GM18526 (cell line): ENCODE results near the gene CA5A.

Source experiments
- POLR2A ChIP-seq: IDR thresholded peaks from 3 replicates; pipeline ENCODE4 v1.6.1; 2011; ENCODE audit not compliant: insufficient read length; ENCODE audit errors: extremely low read depth

CA5A gene

DNA sequence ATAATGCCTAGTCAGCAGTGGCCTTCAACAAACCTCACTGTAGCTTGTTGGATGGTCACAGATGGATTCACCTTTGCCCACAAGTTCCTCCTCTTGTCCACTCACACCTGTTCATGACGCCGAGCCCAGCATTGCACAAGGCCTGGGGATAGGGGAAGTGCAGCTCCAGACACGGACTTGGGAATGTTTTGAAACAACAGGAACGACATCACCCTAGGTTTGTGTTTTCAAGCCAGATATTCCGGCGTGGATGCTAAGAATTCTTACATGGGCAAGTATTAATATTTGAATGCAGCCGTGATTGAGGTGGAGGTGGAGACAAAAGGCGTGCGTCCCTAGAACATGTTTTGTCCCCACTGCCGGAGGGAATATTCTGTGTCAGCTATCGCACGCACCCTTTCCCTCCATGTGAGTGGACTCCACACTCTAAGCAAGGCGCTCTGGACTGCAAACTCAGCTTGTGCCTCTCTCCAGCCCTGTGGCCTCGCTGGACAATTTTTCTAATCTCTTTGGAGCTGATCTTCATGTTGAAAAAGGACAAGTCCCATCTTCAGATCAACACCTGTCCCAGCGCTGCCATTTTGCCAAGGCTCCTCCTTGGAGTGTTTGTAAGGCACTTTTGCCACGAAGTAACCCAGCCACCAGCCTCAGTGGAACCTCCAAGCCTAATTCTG is 12.9 kb upstream of the CA5A start:
- no peak for TF ChIP-seq POLR2A

DNA sequence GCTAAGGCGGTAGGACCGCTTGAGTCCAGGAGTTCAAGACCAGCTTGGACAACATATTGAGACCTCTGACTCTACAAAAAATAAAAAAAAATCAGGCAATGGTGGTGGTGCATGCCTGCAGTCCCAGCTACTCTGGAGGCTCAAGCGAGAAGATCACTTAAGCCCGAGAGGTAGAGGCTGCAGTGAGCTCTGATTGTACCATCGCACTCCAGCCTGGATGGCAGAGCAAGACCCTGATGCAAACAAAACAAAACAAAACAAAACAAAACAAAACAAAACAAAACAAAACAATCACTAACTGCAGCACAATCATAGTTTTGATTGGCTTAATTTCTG is 12.4 kb upstream of the CA5A start:
- TF ChIP-seq POLR2A, result no peak

DNA sequence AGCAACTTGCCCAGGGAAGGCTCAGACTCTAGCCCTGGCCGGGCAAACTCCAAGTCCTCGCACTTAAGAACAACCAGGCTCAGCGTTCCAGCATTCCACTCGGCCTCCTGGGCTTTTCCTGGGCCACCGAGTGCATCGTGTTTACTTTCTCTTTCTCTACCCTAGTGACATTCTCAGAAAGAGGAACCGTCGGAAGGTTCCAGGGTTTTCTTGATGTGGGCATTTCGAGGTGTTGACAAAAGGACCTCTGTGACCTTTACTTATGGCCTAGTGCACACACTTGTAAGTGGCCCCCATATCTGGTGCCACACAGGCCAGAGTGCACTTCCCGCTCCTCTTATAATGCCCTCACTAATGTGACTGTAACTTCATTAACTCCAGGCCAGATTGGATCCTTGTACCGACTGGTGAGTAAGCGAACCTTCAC is 11.8 kb upstream of the CA5A start:
- TF ChIP-seq POLR2A, result no peak

DNA sequence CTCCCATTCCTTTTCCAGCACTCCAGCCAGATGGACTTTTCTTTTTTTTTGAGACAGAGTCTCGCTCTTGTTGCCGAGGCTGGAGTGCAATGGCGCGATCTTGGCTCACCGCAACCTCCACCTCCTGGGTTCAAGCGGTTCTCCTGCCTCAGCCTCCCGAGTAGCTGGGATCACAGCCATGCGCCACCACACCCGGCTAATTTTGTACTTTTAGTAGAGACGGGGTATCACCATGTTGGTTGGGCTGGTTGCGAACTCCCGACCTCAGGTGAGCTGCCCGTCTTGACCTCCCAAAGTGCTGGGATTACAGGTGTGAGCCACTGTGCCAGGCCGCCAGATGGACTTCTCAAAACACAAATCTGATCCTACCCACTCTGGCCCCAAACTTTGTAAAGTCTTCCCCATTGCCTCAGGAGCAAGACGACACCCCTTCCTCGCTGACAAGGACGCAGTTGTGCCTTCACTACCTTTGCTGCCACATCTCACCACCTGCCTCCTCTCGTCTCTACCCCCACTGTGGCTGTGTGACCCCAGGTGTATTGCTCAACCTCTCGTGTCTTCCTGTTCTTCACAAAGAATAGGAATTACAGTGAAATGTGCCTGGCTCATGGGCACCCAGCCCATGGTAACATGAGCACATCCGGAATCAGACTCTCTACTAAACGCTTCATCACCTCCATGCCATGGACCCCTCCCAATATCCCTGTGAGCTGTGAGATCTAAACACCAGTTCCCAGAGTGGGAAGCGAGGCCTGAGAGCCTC is 11.2 kb upstream of the CA5A start:
- TF ChIP-seq POLR2A, result no peak

DNA sequence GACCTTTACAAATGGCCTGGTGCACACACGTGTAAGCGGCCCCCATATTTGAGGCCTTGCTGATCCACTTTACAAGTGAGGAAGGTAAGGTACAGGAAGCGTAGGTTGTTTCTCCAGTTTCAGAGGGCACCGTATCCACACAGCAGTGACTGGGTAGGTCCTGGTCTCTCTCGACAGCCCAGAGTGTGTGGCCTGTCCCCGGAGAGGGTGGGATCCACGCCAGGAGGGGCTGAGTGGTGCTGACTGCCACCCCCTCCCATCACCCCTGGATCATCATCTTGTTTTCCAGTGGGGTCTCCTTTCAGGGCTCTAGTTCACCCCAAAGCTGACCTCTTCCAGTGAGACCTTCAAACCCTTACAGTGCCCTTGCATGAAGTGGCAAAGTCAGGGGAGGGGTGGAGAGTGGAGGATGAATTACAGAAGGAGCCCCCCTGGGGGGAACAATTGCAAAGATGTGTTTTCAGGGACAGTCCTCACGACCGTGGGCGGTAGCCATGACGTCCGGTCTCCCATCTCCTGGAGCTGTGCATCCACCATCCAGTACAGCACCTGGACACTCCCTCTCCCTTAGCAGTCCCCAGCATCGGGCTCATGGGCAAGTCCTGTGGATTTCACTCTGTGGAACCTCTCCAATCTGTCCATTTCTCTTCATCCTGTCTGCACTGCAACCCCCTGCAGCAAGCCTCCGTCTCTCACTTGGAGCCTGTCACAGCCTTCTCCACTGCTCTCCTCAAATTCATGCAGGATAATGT is 10.4 kb upstream of the CA5A start:
- TF ChIP-seq POLR2A, result no peak

DNA sequence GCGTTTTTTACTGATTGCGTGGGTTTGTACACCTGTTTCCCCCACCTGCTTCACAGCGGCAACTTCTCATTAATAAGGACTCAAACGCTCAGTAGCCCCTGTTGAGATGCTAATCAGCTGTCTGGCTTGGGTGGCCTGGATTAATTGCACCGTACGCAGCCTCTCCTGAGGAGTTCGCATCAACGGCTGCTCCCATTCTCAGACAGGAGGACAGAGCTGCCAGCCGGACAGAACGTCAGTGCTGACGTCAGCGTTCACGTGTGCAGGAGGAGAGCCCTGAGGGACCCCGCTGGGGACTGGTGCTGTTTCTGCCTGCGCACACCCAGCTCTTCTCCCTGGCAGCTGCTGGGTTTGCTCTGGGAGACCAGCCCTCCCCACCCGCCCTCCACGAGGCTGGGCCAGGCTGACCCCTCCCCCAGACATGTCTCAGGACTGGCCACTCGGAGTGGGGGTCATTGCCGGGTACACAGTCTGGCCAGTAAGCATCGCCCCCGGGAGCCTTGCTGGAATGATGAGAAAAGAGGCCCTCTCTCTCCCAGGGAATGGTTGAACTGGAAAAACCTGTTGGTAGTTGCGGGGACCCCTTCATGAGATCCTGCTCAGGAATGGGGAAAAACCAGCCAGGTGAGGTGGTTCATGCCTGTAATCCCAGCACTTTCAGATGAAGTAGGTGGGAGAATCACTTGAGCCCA is 9.2 kb upstream of the CA5A start:
- no peak for TF ChIP-seq POLR2A

DNA sequence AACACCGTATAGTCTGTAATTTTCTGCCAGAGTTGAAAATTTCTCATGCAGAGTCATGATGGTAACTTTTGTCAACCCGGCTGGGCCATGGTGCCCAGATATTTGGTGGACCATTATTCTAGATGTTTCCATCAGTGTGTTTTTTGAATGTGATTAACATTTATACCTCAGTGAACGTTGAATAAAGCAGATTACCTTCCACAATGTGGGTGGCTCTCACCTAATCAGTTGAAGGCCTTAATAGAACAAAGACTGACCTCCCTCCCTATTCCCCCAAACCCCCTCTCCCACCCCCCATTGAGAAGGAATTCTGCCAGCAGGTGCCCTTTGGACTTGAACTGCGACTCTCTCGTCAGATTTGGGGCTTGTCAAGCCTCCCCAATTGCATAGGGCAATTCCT is 6.4 kb upstream of the CA5A start:
- TF ChIP-seq POLR2A, result no peak

DNA sequence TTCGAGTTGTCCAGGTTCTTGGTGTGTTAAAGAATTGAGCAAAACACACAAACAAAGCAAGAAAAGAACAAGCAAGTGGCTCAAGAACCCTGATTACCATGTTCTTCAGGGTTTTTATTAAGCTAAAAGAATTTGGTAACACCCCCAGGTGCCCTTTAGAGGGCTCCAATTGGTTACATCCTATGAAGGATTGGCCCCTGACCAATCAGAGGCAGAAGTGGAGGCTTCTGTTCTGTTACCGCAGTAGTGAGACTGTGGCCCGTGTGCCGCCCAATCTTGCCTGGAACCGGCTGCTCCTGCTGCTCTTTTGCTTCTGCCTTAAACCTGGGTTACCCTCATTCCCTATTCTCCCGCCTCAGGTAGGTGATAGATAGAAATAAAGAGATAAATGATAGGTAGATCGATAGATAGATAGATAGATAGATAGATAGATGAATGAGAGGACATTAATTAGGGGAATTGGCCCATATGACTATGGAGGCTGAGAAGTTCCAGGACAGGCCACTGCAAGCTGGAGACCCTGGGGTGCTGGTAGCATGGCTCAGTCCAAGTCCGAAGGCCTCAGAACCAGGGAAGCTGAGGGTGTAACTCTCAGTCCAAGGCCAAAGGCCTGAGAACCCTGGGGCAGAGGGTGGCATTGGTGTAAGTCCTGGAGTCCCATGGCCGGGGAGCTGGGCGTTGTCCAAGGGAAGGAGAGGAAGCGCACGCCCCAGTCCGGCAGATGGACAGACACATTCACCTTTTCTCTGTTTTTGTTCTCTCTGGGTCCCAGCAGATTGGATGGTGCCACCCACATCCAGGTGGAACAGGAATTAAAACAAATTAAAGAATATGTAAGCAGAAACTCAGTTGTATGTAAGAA is 3.5 kb upstream of the CA5A start:
- TF ChIP-seq POLR2A, result no peak

DNA sequence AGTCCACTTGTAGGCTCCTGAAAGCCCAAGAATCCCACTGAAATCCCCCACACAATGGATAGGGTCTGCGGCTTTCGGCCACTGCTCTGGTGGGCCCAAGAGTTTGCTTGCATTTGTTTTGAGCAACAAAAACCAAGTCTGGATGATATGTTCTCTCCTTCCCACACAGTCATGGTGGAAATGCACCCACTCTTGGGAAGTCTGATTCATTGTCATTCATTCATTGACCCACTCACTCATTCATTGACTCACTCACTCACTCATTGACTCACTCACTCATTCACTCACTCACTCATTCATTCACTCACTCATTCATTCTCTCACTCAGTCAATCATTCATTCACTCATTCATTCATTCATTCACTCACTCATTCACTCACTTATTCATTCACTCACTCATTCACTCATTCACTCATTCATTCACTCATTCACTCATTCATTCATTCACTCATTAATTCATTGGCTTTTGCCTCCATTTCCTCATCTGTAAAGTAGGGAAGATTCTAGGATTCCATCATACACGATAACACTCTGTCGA is 2.2 kb upstream of the CA5A start:
- no peak for TF ChIP-seq POLR2A

DNA sequence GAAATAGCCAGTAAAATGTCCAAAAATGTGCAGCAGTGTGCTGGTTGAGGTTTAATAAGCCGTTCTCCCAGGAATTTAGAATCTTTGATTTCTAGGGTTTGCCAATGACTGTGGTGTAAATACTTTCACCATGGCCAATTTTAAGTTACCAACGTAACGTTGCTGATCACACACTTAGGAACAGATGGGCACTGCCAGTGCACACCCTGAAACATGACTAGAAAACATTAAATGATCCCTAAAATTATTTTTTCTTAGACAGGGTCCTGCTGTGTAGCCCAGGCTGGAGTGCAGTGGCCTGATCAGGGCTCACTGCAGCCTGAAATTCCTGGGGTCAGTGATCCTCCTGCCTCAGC is 3.2 kb downstream of the CA5A start:
- no peak for TF ChIP-seq POLR2A

DNA sequence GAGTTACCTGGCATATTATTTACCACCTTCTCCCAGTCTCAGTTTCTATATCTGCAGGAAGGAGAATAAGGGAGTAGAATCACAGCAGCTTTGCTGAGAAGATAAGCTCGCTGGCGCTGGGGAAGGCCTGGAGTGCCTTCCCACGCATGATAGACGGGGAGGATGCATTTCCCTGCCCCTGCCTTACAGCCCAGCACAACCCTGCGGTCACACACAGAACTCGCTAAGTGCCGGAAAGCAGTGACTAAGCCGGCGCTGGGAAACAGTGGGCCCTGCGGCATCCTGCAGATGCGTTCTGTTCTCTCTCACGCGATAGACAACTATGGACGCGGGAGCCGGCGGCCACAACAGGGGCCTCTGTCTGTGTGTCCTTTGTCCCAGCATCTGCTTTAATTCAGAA is 4.8 kb downstream of the CA5A start:
- TF ChIP-seq POLR2A, result no peak

DNA sequence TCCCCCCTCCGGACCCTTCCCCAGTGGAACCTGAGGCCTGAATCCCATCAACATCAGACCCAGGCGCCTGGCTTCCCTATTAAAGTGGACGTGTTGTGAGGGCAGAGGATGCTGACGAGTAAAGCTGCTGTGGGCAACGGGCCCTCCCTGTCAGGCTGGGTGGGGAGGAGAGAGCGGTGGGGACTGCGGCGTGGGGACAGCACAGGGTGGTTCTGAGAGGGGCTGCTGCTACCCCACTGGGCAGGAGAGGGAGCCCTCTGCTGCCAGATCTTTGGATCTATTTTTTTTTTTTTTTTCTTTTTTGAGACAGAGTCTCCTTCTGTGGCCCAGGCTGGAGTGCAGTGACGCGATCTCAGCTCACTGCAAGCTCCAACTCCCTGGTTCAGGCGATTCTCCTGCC is 5.9 kb downstream of the CA5A start:
- TF ChIP-seq POLR2A, result no peak

DNA sequence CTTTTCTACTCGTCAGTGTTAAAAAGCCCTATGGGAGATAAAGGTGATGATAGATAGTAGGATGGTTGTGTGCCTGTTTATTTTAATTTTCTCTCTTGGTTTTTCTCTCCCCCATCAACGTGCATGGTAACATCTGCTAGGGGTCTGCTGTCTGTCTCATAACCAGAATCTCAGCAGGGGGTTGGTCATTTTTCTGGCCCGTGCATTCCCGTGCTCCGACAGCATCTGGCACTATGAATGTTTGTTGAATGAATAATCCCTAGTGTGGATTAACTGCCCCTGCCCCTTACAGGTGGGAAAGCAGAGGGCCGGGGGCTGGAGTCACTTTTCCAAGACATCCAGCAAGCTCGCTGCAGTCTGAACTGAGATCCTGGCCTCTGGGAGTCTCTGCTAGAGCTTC is 6.3 kb downstream of the CA5A start:
- no peak for TF ChIP-seq POLR2A

DNA sequence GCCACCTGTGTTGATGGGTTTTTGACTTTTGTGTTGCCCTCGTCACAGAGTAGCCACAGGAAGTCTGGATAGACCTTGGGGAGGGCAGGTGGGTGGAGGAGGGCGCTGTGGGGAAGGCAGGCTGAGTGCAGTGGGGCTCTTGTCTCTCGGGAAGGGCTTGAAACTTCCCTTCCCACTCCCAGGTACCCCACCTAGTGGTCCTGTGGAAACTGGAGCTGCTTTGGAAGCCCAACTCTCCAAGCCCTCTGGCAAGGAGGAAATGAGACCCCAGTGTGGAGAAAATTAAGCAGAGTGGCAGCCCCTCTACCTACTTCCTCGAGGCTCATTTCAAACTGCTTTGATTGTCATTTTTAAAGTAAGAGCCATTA is 9.2 kb downstream of the CA5A start:
- no peak for TF ChIP-seq POLR2A

DNA sequence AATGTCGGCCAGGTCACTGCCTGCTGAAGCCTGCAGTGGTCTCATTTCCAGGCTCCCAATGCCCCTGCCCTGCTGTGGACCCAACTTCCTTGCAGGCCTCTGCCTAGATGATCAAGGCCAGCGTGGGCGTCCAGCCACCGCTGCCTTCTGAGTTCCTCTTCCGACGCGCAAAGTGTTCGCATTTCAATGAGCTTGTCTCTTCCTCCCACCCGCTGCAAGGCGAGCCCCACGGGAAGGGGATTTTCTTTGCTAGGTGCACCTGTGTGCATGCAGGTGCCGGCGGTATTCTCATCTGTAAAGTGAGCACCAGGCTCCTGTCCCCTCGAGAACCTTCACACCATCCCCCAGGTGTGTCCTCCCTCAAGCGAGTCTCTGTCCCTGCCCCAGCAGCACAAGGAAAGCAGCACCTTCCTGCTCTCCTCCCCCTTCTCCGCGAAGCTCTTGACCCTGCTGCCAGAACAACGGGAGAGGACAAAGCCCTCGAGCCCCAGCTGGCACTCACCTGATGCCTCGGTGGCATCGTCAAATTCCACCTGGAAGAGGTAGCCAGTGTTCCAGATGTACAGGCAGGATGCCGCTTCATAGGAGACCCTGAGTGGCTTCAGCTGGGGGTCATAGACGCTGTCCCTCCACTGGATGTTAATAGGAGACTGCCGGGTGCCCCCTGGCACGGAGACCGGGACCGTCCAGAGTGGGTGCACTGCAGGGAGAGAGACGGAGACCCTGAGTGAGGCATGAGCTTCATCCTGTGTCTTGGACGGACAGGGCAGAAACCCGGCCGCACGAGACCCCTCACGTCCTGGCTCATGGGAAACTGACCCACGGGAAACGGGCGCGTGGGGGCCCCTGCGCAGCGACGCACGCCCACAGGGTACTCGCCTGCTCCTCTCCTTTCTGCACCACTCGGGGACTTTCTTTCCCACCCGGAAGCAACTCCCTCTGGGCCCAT is 9.8 kb downstream of the CA5A start:
- no peak for TF ChIP-seq POLR2A
